ENCODE measurements around the gene POLN.
A peak's percentile ranks its signal among the peaks of the same experiment; 100 is the strongest.
"Not testable (repeated sequence)": the region's sequence is repeated elsewhere in the genome, so short reads cannot be mapped to it uniquely, and the experiment has no call there.

The POLN gene

DNA sequence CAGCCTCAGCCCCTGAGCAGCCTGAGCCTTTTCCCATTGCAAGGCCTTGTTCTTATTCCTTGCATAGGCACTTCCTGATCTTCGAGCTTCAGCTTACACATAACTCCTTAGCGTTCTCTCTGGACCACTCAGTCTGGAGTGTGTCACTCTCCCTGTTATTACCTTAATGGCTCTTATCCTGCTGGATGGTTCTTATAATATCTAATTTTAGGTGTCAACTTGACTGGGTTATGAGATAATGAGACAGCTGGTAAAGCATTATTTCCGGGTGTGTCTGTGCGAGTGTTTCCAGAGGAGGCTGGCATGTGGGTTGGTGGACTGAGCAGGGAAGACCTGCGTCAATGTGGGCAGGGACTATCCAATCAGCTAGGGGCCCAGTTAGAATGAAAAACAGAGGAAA, 75.7 kb downstream of the POLN start:
- peak; percentile 84 for DNase-seq (ENCODE audit: low spot score)

DNA sequence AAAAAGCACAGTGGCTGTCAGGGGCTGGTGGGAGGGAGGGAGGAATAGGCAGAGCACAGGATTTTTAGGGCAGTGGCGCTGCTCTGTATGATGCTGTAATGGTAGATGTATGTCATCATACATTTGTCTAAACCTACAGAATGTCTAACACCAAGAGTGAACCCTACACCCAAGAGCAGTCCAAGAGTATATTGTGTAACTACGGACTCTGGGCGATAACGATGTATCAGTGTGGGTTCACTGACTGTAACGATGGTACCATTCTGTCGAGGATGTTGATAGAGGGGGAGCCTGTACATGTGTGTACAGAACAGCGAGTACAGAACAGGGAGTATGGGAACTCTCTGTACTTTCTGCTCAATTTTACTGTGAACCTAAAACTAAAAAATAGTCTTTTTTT, 76.5 kb downstream of the POLN start:
- DNase-seq (ENCODE audit: low spot score): no peak

DNA sequence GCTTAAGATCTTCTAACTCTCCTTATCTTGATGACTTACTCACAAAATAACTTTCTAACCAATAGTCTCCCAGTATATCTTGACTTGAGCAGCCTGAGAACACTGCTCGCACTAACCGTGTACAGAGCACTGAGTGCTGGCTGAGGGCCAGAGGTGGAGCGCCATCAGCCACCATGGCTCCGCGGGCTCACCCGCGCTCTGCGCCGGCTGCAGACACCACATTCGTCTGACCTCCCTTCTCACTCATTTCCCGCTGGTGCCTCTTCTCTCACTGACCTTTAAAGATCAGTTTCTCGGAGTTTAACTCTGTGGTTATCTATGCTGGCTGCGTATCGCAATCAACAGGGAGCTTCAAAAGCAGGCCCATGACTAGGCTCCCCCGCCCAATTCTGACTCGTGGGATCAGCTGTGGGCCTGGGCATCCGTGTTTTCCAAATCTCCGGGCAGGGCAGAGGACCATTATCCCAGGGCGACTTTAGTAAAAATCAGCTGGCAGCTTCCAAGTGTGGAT, 78.6 kb downstream of the POLN start:
- DNase-seq (ENCODE audit: low spot score): no peak

DNA sequence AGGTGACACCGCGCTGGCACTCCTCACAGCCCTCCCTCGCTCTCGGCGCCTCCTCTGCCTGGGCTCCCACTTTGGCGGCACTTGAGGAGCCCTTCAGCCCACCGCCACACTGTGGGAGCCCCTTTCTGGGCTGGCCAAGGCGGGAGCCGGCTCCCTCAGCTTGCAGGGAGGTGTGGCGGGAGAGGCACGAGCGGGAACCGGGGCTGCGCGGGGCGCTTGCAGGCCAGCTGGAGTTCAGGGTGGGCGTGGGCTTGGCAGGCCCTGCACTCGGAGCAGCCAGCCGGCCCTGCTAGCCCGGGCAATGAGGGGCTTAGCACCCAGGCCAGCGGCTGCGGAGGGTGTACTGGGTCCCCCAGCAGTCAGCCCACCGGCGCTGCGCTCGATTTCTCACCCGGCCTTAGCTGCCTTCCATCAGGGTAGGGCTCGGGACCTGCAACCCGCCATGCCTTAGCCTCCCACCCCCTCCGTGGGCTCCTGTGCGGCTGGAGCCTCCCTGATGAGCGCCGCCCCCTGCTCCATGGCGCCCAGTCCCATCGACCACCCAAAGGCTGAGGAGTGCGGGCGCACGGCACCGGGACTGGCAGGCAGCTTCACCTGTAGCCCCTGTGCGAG, 80.7 kb downstream of the POLN start:
- not testable (repeated sequence) for DNase-seq (ENCODE audit: low spot score)

DNA sequence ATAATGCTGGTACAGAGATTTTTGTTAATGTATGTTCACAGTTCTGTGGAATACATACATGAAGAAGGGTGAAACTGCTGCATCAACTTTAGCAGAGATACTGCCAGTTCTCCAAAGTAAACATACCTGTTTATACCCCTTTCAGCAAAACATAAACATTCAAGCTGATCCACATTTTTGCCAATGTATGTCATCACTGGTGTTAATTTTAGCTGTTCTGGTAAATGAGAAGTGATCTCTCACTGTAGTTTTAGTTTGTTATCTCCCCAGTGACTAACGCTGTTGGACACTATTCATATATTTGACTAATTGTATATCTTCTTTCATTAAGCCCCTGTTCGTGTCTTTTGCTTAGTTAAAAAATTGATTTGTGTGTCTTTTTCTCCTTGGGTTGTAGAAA, 82.0 kb downstream of the POLN start:
- no peak for DNase-seq (ENCODE audit: low spot score)

DNA sequence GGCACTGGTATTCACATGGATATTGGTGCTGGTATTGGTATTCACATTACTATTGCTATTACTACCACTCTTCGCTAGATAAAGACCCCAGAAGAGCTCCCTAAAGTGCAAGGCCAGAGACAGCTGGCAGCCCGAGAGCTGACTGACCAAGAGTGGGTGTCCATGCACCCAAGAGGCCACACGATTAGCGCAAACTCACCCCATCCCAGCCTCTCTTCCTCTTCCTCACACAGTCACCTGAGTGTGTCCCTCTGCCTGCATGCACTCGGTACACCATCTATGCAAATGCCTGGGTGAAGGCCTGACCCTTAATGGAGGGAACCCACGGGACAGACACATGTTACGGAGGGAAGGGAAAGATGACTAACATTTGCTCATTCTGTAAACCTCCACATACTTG, 86.7 kb downstream of the POLN start:
- DNase-seq (ENCODE audit: low spot score): no peak

DNA sequence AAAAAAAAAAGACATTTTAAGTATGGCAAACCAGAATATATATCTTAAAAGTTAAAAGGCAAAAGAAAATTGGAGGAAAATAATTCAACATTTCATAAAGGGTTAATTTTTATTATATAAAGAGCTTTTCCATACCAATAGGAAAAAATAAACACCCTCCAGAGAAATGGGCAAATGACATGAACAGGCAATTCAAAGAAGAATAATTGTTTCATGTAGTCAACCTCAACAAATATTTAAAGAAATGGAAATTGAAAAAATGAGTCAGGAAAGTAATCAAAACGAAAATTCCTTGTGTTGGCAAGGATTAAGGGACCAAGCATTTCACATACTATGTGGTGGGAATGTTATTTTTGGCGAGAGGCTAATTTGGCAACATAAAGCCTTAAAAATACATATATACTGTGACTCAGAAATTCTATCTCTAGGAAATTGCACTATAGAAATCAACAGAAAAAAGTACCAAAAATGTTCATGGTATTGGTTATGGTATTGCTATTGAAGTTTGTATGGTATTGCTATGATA, 87.6 kb downstream of the POLN start:
- DNase-seq (ENCODE audit: low spot score): no peak

DNA sequence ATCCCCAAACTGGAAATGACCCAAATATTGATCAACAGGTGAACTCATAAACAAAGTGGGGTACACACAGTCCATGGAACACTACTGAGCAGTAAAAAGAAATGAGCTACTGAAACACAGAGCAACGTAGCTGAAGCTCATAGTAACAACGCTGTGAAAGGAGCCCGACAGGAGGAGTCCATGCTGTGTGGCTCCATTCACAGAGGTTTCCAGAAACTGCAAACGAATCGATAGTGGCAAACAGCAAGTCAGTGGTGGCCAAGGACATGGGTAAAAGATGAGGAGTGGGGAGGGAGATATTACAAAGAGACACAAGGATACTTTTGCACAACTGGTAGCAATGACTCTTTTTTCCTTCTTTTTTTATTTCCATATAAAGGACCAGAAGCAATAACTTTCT, 90.4 kb downstream of the POLN start:
- DNase-seq (ENCODE audit: low spot score): no peak

DNA sequence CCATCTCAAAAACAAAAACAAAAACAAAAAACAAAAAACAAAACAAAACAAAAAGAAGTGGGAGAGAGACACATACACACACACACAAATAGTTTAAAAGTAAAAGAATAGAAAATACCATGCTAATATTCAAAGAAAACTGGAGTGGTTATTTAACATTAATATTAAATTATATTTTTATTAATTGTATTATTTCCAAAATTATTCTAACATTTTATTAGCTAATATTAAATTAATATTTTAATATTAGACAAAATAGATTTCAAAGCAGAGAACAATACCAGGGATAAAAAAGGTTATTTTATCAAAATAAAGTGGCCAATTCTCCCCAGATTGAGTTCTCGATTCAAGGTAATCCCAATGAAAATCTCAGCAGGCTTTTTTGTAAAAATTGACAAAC, 91.8 kb downstream of the POLN start:
- no peak for DNase-seq (ENCODE audit: low spot score)

DNA sequence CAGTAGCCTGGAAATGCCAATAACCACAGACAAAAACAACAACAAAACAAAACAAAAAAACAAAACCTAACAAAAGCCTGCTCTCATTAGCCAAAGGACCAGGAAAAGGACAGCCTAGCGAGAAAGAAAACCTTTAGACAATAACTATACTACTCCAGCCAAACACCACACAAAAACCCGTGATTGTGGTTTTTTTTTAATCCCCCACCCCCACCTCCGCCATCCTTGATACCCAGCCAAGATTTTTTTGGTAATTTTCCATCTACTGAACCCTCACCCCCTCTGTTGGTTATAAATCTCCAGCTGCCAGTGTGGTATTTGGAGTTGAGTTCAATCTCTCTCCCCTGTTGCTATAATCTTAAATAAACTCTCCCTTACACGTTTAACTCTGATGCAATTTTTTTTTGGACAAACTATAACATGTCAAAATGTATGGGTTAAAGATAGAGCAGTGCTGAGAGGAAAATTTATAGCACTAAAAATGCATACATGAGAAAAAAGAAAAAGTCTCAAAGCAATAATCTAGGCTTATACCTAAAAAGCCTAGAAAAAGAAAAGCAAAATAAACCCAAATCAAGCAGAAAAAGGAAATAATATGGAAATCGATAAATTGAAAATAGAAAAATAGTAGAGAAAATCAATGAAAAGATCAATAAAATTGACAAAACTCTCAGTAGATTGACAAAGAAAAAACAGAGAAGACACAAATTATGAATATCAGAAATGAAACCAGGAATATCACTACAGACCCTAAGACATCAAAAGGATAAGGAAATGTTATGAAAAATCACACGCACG, 99.1 kb downstream of the POLN start:
- no peak for DNase-seq (ENCODE audit: low spot score)

DNA sequence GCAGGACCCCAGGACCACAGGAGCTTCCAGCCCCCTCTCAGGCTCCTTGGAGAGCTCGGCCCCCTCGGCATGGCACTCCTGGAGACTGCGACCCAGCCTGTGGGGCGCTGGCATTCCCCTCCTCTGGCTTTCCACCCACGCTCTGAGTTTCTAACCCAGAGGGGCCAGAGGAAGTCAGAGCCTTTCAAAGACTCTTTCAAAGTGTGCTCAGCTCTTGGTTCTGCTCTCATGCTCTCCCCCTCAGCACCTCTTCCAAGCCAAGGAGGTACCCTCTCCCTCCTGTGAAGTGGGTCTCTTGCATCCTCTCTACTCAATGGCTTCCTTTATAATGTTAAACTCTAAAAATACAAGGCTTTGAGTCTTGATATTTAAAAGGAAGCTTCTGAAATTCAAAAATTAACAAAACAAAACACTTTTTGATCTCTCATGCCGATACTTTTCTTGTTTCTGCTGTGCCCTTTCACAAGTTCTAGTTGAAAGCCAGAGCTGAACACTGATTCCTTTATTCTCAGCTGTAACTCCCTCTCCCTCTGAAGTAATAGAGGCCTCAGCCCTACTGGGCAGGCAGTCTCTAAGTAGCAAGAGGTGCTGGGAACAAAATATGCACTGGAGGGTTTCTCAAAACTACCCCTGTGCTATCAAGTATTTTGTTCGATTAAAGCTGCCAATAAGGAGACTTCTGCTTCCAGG, 100.0 kb downstream of the POLN start:
- no peak for DNase-seq (ENCODE audit: low spot score)

DNA sequence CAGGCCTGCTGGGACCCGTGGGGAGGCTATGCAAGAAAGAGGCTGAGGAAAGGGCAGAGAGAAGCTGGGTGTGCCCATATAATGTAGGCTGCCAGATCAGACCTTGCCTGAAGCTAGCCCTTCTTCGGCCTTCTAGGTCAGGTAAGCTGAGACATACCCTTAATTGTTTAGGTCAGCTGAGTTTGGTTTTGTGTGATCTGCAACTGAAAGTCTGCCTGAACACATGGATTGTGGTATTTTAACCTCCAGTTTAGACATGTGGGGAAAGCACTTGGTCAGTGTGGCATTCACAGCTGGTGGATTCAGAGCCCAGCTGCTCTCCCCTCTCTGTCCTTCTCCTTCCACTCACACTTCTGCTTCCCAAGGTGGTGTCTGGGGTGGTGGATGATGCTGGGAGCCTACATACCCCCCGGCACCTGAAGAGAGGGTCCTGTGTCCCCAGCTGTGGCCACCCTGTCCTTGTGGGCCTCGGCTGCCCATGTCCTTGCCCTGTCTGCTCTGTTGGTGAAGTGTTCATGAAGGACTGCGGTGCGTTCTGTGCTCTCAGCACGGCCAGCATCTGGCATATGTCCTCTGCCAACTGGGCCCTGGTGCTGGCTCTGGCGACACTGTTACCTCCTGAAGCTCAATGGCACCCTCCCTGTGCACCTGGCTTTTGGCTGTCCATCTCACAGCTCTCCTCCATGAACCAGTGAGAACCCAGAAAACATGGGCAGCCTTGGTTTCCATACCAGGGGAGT, 100.7 kb downstream of the POLN start:
- DNase-seq (ENCODE audit: low spot score): no peak

DNA sequence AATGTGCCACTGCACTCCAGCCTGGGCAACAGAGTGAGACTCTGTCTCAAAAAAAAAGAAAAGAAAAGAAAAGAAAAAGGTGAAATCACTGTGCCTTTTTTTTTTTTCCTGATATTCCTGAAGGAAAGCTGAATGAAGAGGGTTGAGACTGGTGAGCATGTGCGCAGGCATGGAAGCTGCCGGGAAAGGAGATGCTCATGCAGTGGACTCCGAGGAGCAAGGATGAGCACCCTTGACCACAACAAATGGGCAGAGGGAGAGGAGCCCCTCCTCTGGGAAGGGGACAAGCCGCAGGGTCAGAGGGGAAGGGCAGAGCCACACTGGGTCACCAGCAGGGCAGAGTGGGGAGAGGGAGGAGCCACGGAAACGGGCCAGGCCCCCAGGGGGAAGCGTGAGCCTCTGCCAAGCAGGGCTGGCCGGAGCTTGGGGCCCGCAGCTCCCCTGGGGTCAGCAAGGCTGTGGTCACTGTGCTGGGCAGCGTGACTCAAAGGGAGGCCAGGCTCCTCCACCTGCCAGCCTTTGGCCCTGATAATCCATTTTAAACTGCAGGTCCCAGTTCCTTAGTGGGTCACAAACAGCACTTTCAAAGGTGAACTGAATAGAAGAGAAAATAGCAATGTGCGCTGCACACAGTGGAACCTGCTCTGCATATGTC, 102.9 kb downstream of the POLN start:
- no peak for DNase-seq (ENCODE audit: low spot score)

DNA sequence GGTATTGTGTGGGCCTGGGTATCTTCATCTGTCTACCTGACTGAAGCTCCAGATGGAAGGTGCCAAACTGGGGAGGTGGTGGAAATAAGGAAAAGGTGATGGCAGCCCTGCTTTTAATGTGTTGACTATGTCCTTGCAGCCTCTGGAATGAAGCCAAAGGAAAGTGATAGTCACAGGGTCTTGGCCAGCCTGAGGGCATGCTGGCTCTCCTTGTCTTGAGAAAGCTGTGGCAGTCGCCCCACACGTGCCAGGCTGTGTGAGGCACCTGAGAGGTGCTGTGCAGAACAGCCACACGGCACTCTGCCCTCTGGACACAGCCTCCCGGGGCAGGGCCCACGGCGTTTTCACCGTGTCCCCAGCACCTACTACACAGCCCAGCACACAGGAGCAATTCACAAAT, 105.2 kb downstream of the POLN start:
- DNase-seq (ENCODE audit: low spot score): no peak

DNA sequence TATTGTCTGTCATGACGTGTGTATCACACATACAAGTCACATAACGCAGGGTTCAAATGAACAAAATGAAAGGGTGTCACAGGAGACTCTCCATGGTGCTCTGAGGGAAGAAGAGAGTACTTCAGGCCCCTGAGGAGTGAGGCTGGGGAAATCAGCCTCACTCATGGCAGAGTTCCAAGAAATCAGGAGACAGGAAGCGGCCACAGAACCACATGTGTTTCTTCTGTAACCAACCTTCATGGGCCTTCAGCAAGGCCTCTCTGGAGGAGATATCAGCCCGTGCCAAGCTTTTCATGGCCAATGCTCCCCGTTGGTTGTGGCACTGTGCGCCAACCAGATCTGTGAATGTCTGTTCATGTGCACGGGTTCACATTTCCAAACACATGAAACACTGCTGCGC, 106.8 kb downstream of the POLN start:
- DNase-seq (ENCODE audit: low spot score): no peak

DNA sequence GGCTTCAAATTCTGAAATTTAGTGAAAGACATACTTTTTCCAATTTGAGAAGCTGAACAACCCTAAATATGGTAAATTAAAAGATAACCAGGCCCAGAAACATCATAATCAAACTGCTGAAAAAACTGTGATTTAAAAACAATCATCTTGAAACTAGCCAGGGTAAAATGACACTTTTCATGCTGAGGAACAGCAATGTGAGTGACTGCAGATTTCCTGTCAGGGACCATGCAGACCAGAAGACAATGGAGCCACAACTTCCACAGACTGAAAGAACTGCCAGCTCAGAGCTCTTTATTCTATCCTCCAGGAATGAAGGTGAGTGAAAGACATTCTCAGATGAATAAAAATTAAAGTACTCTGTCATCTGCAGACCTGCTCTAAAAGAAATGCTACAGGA, 109.5 kb downstream of the POLN start:
- no peak for DNase-seq (ENCODE audit: low spot score)

DNA sequence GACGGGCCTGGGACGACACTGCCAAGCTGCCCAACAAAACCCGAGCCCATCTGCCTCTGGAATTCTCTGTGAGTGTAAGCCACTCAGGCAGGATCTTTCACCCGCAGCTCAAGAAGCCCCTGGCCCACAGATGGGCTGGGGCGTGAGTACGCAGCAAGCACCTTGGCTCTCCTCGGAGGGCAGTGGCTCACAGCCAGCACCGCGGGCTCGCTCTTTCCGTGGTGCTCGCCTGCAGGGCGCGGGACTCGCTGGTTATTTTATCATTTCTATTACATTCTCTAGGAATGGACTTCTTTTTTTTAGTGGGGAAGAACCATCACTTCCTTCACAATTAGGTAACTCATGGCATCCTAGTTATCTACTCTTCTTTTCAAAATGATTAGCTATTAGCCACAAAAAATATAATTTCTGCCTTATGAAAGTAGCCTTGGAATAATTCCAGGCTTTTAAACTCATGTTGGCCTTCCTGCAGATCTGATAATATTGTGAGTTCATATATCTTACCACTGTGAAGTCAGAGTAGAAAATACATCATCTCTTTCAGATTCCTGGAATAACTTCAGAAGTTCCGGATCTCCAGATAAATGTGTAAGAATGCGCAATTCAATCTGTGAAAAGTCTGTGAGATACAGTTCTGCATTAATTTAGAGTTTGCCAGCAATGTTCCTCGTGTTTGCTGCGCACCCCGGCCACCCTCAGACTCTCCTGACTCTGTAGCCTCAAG, 114.2 kb downstream of the POLN start:
- no peak for DNase-seq (ENCODE audit: low spot score)

DNA sequence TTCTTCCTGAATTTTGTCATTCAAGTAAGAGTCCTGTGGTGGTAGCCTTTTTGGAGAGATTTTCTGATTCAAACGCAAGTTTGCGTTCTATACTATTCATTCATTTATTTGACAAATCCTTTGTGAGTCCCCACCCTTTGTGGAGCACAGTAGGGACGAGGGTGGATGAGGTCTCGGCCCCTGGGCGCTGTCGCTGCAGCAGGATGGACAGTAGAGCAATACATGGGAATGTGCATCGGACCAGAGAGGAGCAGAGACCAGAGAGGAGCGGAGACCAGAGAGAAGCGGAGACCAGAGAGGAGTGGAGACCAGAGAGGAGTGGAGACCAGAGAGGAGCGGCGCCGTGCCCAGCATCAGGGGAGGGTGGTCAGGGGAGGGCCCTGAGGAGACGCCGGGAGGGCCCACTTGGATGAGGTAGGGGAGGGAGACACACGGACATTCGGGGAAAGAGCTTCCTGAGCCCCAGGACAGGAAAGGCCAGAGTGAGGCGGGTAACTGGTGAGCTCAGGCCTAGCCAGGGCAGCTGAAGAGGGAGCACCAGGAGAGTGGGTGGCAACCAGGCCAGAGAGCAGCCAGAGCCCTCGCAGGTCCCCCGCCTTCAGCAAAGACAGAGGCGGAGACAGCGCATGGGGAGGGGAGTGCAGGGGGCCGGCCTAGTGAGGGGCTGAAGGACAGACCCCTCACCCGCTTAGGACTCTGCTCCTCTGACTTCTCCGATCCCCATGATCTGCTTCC, 115.4 kb downstream of the POLN start:
- DNase-seq (ENCODE audit: low spot score): no peak

DNA sequence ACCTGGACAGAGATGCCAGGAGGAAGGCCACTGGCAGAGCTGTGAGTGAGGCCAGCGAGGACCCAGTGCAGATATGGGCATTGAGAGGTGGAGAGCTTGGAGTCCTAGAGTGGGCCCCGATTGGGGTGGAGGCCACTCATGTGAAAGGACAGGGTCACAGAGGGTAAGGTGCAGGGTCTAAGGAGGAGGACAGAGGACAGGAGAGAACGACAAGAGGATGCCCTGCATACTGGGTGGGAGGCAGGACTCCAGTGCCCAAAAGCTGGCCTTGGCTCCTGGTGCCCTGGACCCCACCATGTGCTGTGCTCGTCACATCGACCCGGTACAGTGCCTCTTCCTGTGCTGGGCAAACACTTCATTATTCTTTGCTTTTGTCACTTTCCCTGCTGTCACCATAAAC, 116.1 kb downstream of the POLN start:
- no peak for DNase-seq (ENCODE audit: low spot score)

DNA sequence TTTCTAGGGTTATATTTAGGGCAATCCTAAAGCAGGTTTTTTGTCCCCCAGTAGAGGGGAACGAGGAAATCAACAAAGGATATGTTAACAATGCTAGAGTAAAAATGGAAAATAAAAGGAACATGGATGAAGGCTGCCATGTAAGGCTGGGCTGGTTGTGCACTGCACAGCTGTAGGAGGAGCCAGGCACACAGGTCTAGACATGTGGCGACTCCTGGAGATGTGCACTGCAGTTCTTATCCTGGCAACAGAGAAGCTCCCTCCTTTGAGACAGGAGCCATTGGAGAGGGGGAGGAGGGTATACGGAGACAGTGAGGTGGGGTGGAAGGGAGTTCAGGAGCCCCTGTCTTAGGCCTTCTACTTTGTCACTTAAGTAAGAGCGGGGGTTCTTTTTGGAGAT, 116.9 kb downstream of the POLN start:
- no peak for DNase-seq (ENCODE audit: low spot score)

Measured in SK-N-DZ (cell line).